Mucosa of descending colon (tissue), 3 donors: Measurements from ENCODE around the gene MPV17. TPM values are rescaled to one million over a fixed set of nuclear protein-coding genes. Genes with fewer than 3 reads are reported as not detected.
"Not testable (repeated sequence)": the region's sequence is repeated elsewhere in the genome, so short reads cannot be mapped to it uniquely, and the experiment has no call there.

Source experiments
- ATAC-seq: fragments of 200-7000 bp; cut with Tn5 transposase; one replicate; pipeline ENCODE4 v1.9.1; 2020; ENCODE audit warnings: mild to moderate bottlenecking, moderate library complexity
- DNase-seq, 3 donors: peaks; one replicate each; pipeline ENCODE4 v3.0.0-alpha.2; 2020
- H3K36me3 ChIP-seq: fragments of 200-600 bp; one replicate; pipeline ENCODE4 v1.8.0; 2021; ENCODE audit warnings: low read depth, mild to moderate bottlenecking
- H3K4me1 ChIP-seq: fragments of 200-600 bp; one replicate; pipeline ENCODE4 v1.8.0; 2021; ENCODE audit warnings: low read depth, mild to moderate bottlenecking
- H3K4me3 ChIP-seq: fragments of 200-600 bp; one replicate; pipeline ENCODE4 v1.8.0; 2021; ENCODE audit warnings: mild to moderate bottlenecking
- H3K9me3 ChIP-seq: fragments of 200-600 bp; one replicate; pipeline ENCODE4 v1.8.0; 2021; ENCODE audit warnings: mild to moderate bottlenecking
- CTCF ChIP-seq: fragments of 200-600 bp; IDR thresholded peaks from one replicate; pipeline ENCODE4 v1.8.0; 2022; ENCODE audit warnings: antibody characterized with exemption, mild to moderate bottlenecking
- intact Hi-C, 2 donors: fragments of 100-400 bp; cut with DNase I in 1 of 2; cut with micrococcal nuclease in 1 of 2; formaldehyde crosslinking; loops; one replicate each; pipeline versions ENCODE4 v1.11.0 to v1.11.1; 2022; cut with DNase I, micrococcal nuclease
- total RNA-seq, 3 donors: library from RNA; stranded (reverse); fragmentation: NEBNext Ultra II Directional in 2 of 3; extraction: Animal tissue kit (Norgen Biotek cat#: 25700) in 2 of 3; gene quantifications; one replicate each; pipeline versions ENCODE4 v1.2.1 to v1.2.4, GENCODE V29; 2021 to 2023
- donor health status: DM: no; HTN: no; CAD: no; lungs with moderate emphysema.
- donor health status: DM: no; HTN: no; CAD: no.
- donor health status: DM: no; HTN: yes; CAD: no.

The MPV17 gene
- total RNA-seq, 3 donors from 2014 or later: 39.5 to 49.0 (median 41.9) TPM

DNA sequence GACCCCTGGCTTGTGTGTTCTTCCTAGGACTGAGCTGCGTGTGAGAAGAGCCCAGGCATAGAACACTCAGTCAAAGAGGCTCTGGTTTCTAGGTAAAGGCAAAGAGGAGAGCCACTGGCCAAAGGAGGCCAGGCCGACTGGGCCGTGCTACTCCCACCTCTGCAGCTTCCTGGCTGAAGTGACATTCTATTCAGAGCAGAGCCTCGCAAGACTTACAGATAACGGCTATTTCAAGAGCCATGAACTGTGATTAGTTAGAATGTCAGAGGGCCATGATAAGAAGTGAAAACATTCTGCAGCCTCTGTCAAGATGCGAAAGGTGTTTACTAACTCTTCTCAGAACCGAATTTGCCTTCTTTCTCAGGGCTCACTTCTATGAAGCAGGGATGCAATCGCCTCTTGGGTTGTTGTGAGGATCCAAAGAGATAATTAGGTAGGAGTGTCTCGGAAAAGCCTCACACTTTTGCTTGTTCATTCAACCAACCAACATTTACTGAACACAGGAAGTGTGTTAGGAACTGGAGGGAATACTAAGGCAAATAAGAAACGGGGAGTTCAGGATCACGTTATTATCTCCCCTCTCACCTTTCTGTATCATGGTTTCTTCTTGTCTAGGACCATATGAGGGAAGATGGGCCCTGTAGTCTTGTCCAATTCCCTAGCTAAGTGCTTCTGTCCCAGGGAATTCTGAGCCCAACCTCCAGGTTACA is 51.1 kb downstream of the MPV17 start:
- DNase-seq (no peak), ATAC-seq (no peak)
- no peaks in the 10 kb centered on the region for H3K9me3 ChIP-seq
- intact Hi-C loops: loop anchor here in 1 of 2 donors (10.0 kb wide), 1 partner anchor 307 kb away; no protein-coding TSS in a partner anchor
- H3K36me3 ChIP-seq: no peaks in the 10 kb centered on the region
- H3K4me1 ChIP-seq: no peaks in the 10 kb centered on the region
- no peak for TF ChIP-seq CTCF
- H3K4me3 ChIP-seq: no peak overlapping the region

GRCh38 chr2:27270670-27271069 is 52.2 kb downstream of the MPV17 start:
- H3K4me1 ChIP-seq: no peaks in the 10 kb centered on the region
- ATAC-seq: no peak
- H3K36me3 ChIP-seq: no peaks in the 10 kb centered on the region
- no peak for TF ChIP-seq CTCF
- no peaks in the 10 kb centered on the region for H3K9me3 ChIP-seq
- H3K4me3 ChIP-seq: no peak overlapping the region
- DNase-seq: no peak
- intact Hi-C loops: loop anchor here in 1 of 2 donors (10.0 kb wide), 1 partner anchor 306 kb away; no protein-coding TSS in a partner anchor

GRCh38 chr2:27270131-27270530 is 52.8 kb downstream of the MPV17 start:
- no peak overlapping the region for H3K4me3 ChIP-seq
- H3K9me3 ChIP-seq: no peaks in the 10 kb centered on the region
- intact Hi-C loops: loop anchor here in 1 of 2 donors (10.0 kb wide), 1 partner anchor 305 kb away; no protein-coding TSS in a partner anchor
- no peak for ATAC-seq
- H3K4me1 ChIP-seq: peaks cover 2% of the 10 kb centered on the region
- H3K36me3 ChIP-seq: no peaks in the 10 kb centered on the region
- no peak for DNase-seq
- TF ChIP-seq CTCF: no peak

DNA sequence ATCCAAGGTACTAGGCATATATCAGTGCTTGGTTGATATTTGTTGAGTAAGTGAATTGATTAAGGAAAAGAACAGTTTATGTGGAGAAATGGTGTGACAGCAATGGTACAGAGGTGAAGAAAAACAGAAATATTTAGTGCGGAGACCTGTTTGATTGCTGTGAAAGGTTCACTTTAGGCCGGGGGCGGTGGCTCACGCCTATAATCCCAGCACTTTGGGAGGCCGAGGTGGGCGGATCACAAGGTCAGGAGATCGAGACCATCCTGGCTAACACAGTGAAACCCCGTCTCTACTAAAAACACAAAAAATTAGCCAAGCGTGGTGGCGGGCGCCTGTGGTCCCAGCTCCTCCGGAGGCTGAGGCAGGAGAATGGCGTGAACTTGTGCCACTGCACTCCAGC is 54.6 kb downstream of the MPV17 start:
- intact Hi-C loops, H3K4me3 ChIP-seq, DNase-seq, H3K9me3 ChIP-seq, ATAC-seq, H3K36me3 ChIP-seq: not testable (repeated sequence)
- H3K4me1 ChIP-seq: peaks cover 18% of the 10 kb centered on the region

DNA sequence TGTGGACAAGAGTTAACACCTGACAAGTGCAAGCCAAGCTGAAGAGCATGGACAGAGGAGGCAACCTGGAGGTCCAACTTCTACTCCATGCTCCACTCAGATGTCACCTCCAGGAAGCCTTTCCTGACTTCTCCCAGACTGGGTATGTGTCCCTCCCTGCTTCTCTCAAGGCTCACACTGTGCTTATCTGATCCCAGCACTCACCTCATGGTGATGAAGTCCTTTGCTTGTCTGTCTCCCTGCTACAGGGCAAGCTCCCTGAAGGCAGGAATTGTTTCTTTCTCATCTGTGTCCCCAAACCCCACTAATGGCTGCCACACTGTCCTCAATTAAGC is 57.4 kb downstream of the MPV17 start:
- H3K4me1 ChIP-seq: peaks cover 33% of the 10 kb centered on the region
- intact Hi-C loops: no loop called here

More for the DNA sequence above, 57.4 kb downstream of the MPV17 start:
- H3K4me3 ChIP-seq: no peak overlapping the region
- H3K9me3 ChIP-seq: no peaks in the 10 kb centered on the region
- no peak for TF ChIP-seq CTCF
- ATAC-seq (no peak), DNase-seq (no peak)
- no peaks in the 10 kb centered on the region for H3K36me3 ChIP-seq
